HL-60 (cell line): Measurements from ENCODE around the gene RASSF9.

Experiments used
- CTCF ChIP-seq: IDR thresholded peaks from one replicate; pipeline ENCODE4 v1.5.1; 2011; ENCODE audit warnings: low read length, control low read depth, inconsistent platforms; ENCODE audit not compliant: insufficient read depth
- GABPA ChIP-seq: IDR thresholded peaks from 2 replicates; pipeline ENCODE4 v1.6.1; 2012; ENCODE audit warnings: low read depth
- POLR2AphosphoS5 ChIP-seq: IDR thresholded peaks from 2 replicates; pipeline ENCODE4 v1.6.1; 2012; ENCODE audit warnings: low read depth
- SPI1 ChIP-seq: IDR thresholded peaks from 2 replicates; pipeline ENCODE4 v1.6.1; 2012; ENCODE audit warnings: low read depth, mild to moderate bottlenecking, borderline replicate concordance

GRCh38 chr12:85855305-85855704 is 19.1 kb upstream of the RASSF9 start:
- TF ChIP-seq CTCF (no peak), GABPA (no peak), SPI1 (no peak), POLR2AphosphoS5 (no peak)
